Suprapubic skin (tissue), 4 donors: ENCODE results near the gene TOGARAM1.

ENCODE experiments used
- CTCF ChIP-seq, 2 donors: fragments of 200-600 bp in 1 of 2; fragments of 450-650 bp in 1 of 2; sonication (generic) in 1 of 2; IDR thresholded peaks; one replicate each; pipeline ENCODE4 v1.5.1; 2016 to 2019; ENCODE audit warnings: antibody characterized with exemption in 2 of 2, mild to moderate bottlenecking in 1 of 2, moderate library complexity in 1 of 2
- EP300 ChIP-seq: sonication (generic); formaldehyde crosslinking; IDR thresholded peaks from one replicate; pipeline ENCODE4 v1.6.1; 2017; ENCODE audit warnings: antibody characterized with exemption
- POLR2A ChIP-seq, 2 donors: fragments of 450-650 bp; IDR thresholded peaks; one replicate each; pipeline ENCODE4 v1.6.1; 2017; ENCODE audit warnings: antibody characterized with exemption in 2 of 2, mild to moderate bottlenecking in 2 of 2, moderate library complexity in 2 of 2
- POLR2AphosphoS5 ChIP-seq, 3 donors: sonication (generic); formaldehyde crosslinking; IDR thresholded peaks; one replicate each; pipeline ENCODE4 v1.6.1; 2017; ENCODE audit warnings: antibody characterized with exemption in 3 of 3

- TF ChIP-seq CTCF (IDR thresholded peaks at IDR 0.05) (no peak), POLR2A (IDR thresholded peaks at IDR 0.05) (no peak), POLR2AphosphoS5 (IDR thresholded peaks at IDR 0.05) (no peak), EP300 (no peak)
Observed at GRCh38 chr14:45112896-45113781, 151.1 kb downstream of the TOGARAM1 start.
